ENCODE measurements around the gene PIRT. TPM values are rescaled to one million over a fixed set of nuclear protein-coding genes. Genes with fewer than 3 reads are reported as not detected.
"Not testable (repeated sequence)": the region's sequence is repeated elsewhere in the genome, so short reads cannot be mapped to it uniquely, and the experiment has no call there.

PIRT gene
- not detected for polyA plus RNA-seq

- Mint-ChIP-seq H3K4me1 (no peaks in the 10 kb centered on the region), H3K27me3 (no peaks in the 10 kb centered on the region), H3K9me3 (no peaks in the 10 kb centered on the region), H3K4me3 (peak within 1 kb of the TSS in 1 of 4 donors; percentile 44), H3K36me3 (no peaks in the 10 kb centered on the region), H3K27ac (no peak within 1 kb of the TSS)
Measured at GRCh38 chr17:10837921-10838320, at the start of gene PIRT. TSS of gene PIRT (minus strand) at chr17:10838087. CDS start at chr17:10825645, 12,442 bp downstream.

- H3K27ac Mint-ChIP-seq, result no peak overlapping the region
- H3K4me3 Mint-ChIP-seq, result no peak overlapping the region
- no peaks in the 10 kb centered on the region for H3K27me3 Mint-ChIP-seq
- no peaks in the 10 kb centered on the region for H3K4me1 Mint-ChIP-seq
- peaks cover 0 to 4% (median 2%) of the 10 kb centered on the region in 3 donors for H3K9me3 Mint-ChIP-seq
- H3K36me3 Mint-ChIP-seq, result peaks cover 2% of the 10 kb centered on the region
Measured at GRCh38 chr17:10881959-10882358, 44.1 kb upstream of the PIRT start.

- Mint-ChIP-seq H3K27ac (no peak overlapping the region), H3K36me3 (peaks cover 2% of the 10 kb centered on the region), H3K4me3 (no peak overlapping the region), H3K4me1 (peaks cover 0 to 2% (median 2%) of the 10 kb centered on the region in 3 donors), H3K27me3 (peaks cover 3% of the 10 kb centered on the region), H3K9me3 (peaks cover 0 to 2% (median 0%) of the 10 kb centered on the region in 3 donors)
Measured at GRCh38 chr17:10879190-10879836, 41.4 kb upstream of the PIRT start.

GRCh38 chr17:10875984-10876555 is 38.2 kb upstream of the PIRT start:
- H3K27me3 Mint-ChIP-seq, result peaks cover 7% of the 10 kb centered on the region
- H3K4me3 Mint-ChIP-seq, result no peak overlapping the region
- H3K36me3 Mint-ChIP-seq, result peaks cover 2% of the 10 kb centered on the region
- no peak overlapping the region for H3K27ac Mint-ChIP-seq
- peaks cover 0 to 2% (median 0%) of the 10 kb centered on the region in 3 donors for H3K9me3 Mint-ChIP-seq
- peaks cover 0 to 2% (median 2%) of the 10 kb centered on the region in 3 donors for H3K4me1 Mint-ChIP-seq

GRCh38 chr17:10875430-10875851 is 37.6 kb upstream of the PIRT start:
- Mint-ChIP-seq H3K9me3 (peaks cover 0 to 2% (median 0%) of the 10 kb centered on the region in 3 donors), H3K4me1 (peaks cover 0 to 2% (median 2%) of the 10 kb centered on the region in 3 donors), H3K36me3 (peaks cover 2% of the 10 kb centered on the region), H3K4me3 (no peak overlapping the region), H3K27ac (no peak overlapping the region), H3K27me3 (peaks cover 7% of the 10 kb centered on the region)

- H3K4me1 Mint-ChIP-seq, result peaks cover 0 to 2% (median 2%) of the 10 kb centered on the region in 3 donors
- peaks cover 2% of the 10 kb centered on the region for H3K36me3 Mint-ChIP-seq
- no peak overlapping the region for H3K27ac Mint-ChIP-seq
- peaks cover 7% of the 10 kb centered on the region for H3K27me3 Mint-ChIP-seq
- H3K9me3 Mint-ChIP-seq, result peaks cover 2 to 12% (median 4%) of the 10 kb centered on the region in 3 donors
- H3K4me3 Mint-ChIP-seq, result no peak overlapping the region
Measured at GRCh38 chr17:10871914-10872313, 34.0 kb upstream of the PIRT start.

GRCh38 chr17:10870336-10871050 is 32.6 kb upstream of the PIRT start:
- no peak overlapping the region for H3K4me3 Mint-ChIP-seq
- H3K36me3 Mint-ChIP-seq, result peaks cover 2% of the 10 kb centered on the region
- H3K27me3 Mint-ChIP-seq, result peaks cover 4% of the 10 kb centered on the region
- peaks cover 4 to 12% (median 5%) of the 10 kb centered on the region in 3 donors for H3K9me3 Mint-ChIP-seq
- H3K27ac Mint-ChIP-seq, result no peak overlapping the region
- peaks cover 0 to 2% (median 0%) of the 10 kb centered on the region in 3 donors for H3K4me1 Mint-ChIP-seq

- peaks cover 4 to 12% (median 9%) of the 10 kb centered on the region in 3 donors for H3K9me3 Mint-ChIP-seq
- not testable (repeated sequence) for H3K36me3 Mint-ChIP-seq, H3K4me3 Mint-ChIP-seq, H3K27ac Mint-ChIP-seq, H3K4me1 Mint-ChIP-seq, H3K27me3 Mint-ChIP-seq
Measured at GRCh38 chr17:10868744-10869143, 30.9 kb upstream of the PIRT start.

- peaks cover 0 to 17% (median 0%) of the 10 kb centered on the region in 3 donors for H3K9me3 Mint-ChIP-seq
- no peaks in the 10 kb centered on the region for H3K27me3 Mint-ChIP-seq
- H3K4me3 Mint-ChIP-seq, result no peak overlapping the region
- H3K27ac Mint-ChIP-seq, result peak overlapping the region in 1 of 3 donors; percentile 63
- H3K36me3 Mint-ChIP-seq, result no peaks in the 10 kb centered on the region
- no peaks in the 10 kb centered on the region for H3K4me1 Mint-ChIP-seq
Measured at GRCh38 chr17:10859051-10859450, 21.2 kb upstream of the PIRT start.

GRCh38 chr17:10857976-10858375 is 20.1 kb upstream of the PIRT start:
- Mint-ChIP-seq H3K36me3 (no peaks in the 10 kb centered on the region), H3K9me3 (peaks cover 0 to 9% (median 0%) of the 10 kb centered on the region in 3 donors), H3K4me1 (no peaks in the 10 kb centered on the region), H3K27ac (no peak overlapping the region), H3K27me3 (no peaks in the 10 kb centered on the region), H3K4me3 (no peak overlapping the region)

GRCh38 chr17:10846636-10847035 is 8.7 kb upstream of the PIRT start:
- not testable (repeated sequence) for H3K9me3 Mint-ChIP-seq, H3K27me3 Mint-ChIP-seq, H3K4me1 Mint-ChIP-seq, H3K27ac Mint-ChIP-seq, H3K36me3 Mint-ChIP-seq
- H3K4me3 Mint-ChIP-seq, result peak overlapping the region in 1 of 4 donors; percentile 10

- Mint-ChIP-seq H3K4me3 (peak overlapping the region in 3 of 4 donors; percentile 39 to 94 (median 93)), H3K36me3 (no peaks in the 10 kb centered on the region), H3K9me3 (peaks cover 0 to 2% (median 0%) of the 10 kb centered on the region in 3 donors), H3K4me1 (peaks cover 0 to 7% (median 5%) of the 10 kb centered on the region in 3 donors), H3K27ac (no peak overlapping the region), H3K27me3 (peaks cover 9% of the 10 kb centered on the region)
Measured at GRCh38 chr17:10845388-10845751, 7.5 kb upstream of the PIRT start.

GRCh38 chr17:10844621-10845387 is 6.9 kb upstream of the PIRT start:
- Mint-ChIP-seq H3K27ac (no peak overlapping the region), H3K4me1 (peaks cover 0 to 7% (median 5%) of the 10 kb centered on the region in 3 donors), H3K27me3 (peaks cover 9% of the 10 kb centered on the region), H3K36me3 (no peaks in the 10 kb centered on the region), H3K9me3 (peaks cover 0 to 1% (median 0%) of the 10 kb centered on the region in 3 donors), H3K4me3 (peak overlapping the region in 3 of 4 donors; percentile 39 to 94 (median 93))

GRCh38 chr17:10843811-10844210 is 5.9 kb upstream of the PIRT start:
- Mint-ChIP-seq H3K27ac (no peak overlapping the region), H3K4me3 (no peak overlapping the region), H3K4me1 (peaks cover 0 to 7% (median 5%) of the 10 kb centered on the region in 3 donors), H3K27me3 (peaks cover 9% of the 10 kb centered on the region), H3K9me3 (no peaks in the 10 kb centered on the region), H3K36me3 (no peaks in the 10 kb centered on the region)

GRCh38 chr17:10842658-10843057 is 4.8 kb upstream of the PIRT start:
- Mint-ChIP-seq H3K36me3 (no peaks in the 10 kb centered on the region), H3K4me1 (peaks cover 0 to 7% (median 5%) of the 10 kb centered on the region in 3 donors), H3K27me3 (peaks cover 9% of the 10 kb centered on the region), H3K4me3 (no peak overlapping the region), H3K27ac (peak overlapping the region in 1 of 3 donors; percentile 67), H3K9me3 (no peaks in the 10 kb centered on the region)
